ENCODE results near the gene ADCK1.
"Not testable (repeated sequence)": the region's sequence is repeated elsewhere in the genome, so short reads cannot be mapped to it uniquely, and the experiment has no call there.

Gene ADCK1

DNA sequence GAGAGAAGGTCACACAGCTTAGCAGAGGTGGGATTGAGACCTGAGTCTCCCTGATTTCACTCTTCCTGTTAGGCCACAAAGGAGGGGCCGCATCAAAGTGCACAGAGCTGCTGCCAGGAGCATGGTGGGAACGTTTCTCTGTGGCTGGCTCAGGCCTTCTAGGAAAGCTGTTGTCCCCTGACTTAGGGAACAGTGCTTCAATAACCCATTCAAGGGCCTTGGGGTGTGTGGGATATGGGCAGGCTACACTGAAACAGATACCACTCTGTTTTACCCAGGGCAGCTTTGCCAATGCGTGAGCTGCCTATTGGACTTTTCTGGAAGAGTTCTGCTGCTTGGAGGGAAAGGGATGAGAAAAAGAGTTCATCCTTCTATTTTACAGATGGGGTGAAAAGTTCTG lies 110.0 kb downstream of the ADCK1 start:
- peaks cover 0 to 3% of the 10 kb centered on the region in 2 donors for H3K36me3 ChIP-seq (ENCODE audit: control insufficient read depth in 2 of 2, insufficient read depth in 2 of 2, low read length in 2 of 2)

DNA sequence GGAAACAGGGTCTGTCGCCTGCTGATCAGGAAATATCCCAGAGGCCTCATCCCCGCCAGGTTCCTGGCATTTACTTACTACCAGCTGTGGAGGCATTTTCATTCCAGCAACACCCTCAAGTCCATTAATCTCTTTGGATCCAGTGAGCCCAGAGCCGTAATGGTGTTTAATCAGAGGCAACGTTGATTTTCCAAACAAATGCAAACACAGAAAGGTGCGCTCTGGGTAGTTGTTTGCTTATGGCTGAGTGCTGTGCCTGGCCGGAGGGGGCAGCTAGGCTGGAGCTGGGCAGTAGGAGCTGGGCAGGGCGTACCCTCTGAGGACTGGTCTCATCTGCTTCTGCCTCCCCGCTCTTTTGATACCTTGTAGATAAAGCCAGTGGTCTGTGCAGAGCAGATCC lies 110.6 kb downstream of the ADCK1 start:
- Histone ChIP-seq H3K27me3 (ENCODE audit: control insufficient read depth in 2 of 2, insufficient read depth in 2 of 2, low read length in 2 of 2) (no peaks in the 10 kb centered on the region), H3K4me3 (ENCODE audit: low read length in 2 of 2) (no peak overlapping the region), H3K9ac (ENCODE audit: low read depth in 1 of 2, low read length in 2 of 2) (no peak overlapping the region), H3K36me3 (ENCODE audit: control insufficient read depth in 2 of 2, insufficient read depth in 2 of 2, low read length in 2 of 2) (peaks cover 0 to 3% of the 10 kb centered on the region in 2 donors), H3K27ac (ENCODE audit: low read depth in 2 of 2, low read length in 2 of 2) (no peak overlapping the region), H3K9me3 (ENCODE audit: control insufficient read depth in 2 of 2, low read length in 2 of 2) (no peaks in the 10 kb centered on the region), H3K4me1 (ENCODE audit: control insufficient read depth in 2 of 2, insufficient read depth in 2 of 2, low read length in 2 of 2) (no peaks in the 10 kb centered on the region)

More for the DNA sequence above, 110.0 kb downstream of the ADCK1 start:
- no peaks in the 10 kb centered on the region for H3K27me3 ChIP-seq (ENCODE audit: control insufficient read depth in 2 of 2, insufficient read depth in 2 of 2, low read length in 2 of 2)
- no peaks in the 10 kb centered on the region for H3K4me1 ChIP-seq (ENCODE audit: control insufficient read depth in 2 of 2, insufficient read depth in 2 of 2, low read length in 2 of 2)
- no peaks in the 10 kb centered on the region for H3K9me3 ChIP-seq (ENCODE audit: control insufficient read depth in 2 of 2, low read length in 2 of 2)
- no peak overlapping the region for H3K27ac ChIP-seq (ENCODE audit: low read depth in 2 of 2, low read length in 2 of 2)
- H3K4me3 ChIP-seq (ENCODE audit: low read length in 2 of 2): no peak overlapping the region
- H3K9ac ChIP-seq (ENCODE audit: low read depth in 1 of 2, low read length in 2 of 2): no peak overlapping the region

GRCh38 chr14:77911356-77911755 lies 111.4 kb downstream of the ADCK1 start:
- Histone ChIP-seq H3K9ac (ENCODE audit: low read depth in 1 of 2, low read length in 2 of 2) (no peak overlapping the region), H3K36me3 (ENCODE audit: control insufficient read depth in 2 of 2, insufficient read depth in 2 of 2, low read length in 2 of 2) (peaks cover 0 to 3% of the 10 kb centered on the region in 2 donors), H3K4me1 (ENCODE audit: control insufficient read depth in 2 of 2, insufficient read depth in 2 of 2, low read length in 2 of 2) (no peaks in the 10 kb centered on the region), H3K9me3 (ENCODE audit: control insufficient read depth in 2 of 2, low read length in 2 of 2) (no peaks in the 10 kb centered on the region), H3K27me3 (ENCODE audit: control insufficient read depth in 2 of 2, insufficient read depth in 2 of 2, low read length in 2 of 2) (no peaks in the 10 kb centered on the region), H3K27ac (ENCODE audit: low read depth in 2 of 2, low read length in 2 of 2) (no peak overlapping the region), H3K4me3 (ENCODE audit: low read length in 2 of 2) (no peak overlapping the region)

DNA sequence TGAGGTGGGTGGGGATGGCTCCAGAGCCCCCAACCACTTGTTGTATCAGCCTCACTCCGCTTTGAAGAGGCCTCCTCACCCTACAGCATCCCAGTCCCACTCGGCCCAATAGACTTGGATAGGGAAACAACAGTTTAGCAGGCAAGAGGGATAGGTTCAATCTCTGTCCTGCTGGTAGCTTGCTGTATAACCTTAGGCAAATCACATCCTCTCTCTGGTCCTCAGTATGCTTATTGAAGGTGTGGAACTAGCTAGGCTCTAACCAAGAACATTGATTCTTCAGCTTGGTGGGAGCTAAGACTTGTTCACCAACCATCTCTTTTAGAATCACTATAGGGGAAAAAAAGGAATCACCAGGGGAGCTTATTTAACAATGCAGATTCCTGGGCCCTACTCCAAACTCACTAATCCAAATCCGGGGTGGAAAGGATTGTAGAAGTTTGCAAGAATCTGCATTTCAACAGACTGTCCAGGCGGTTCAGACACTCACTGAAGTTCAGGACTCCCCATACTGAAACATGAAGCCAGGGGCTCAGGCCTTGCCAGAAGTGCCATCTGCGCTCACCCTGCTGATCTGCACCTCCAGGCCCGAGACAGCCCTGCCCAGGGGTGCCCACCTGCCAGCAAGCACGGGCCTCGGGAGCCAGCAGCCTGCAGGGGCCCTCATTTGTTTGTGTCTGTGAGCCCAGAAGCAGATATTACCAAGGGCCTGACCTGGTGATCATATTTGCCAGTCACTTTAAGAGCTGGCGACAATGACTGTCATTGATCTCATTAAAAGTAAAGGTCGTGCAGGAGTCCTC lies 113.0 kb downstream of the ADCK1 start:
- no peaks in the 10 kb centered on the region for H3K27me3 ChIP-seq (ENCODE audit: control insufficient read depth in 2 of 2, insufficient read depth in 2 of 2, low read length in 2 of 2)
- H3K36me3 ChIP-seq (ENCODE audit: control insufficient read depth in 2 of 2, insufficient read depth in 2 of 2, low read length in 2 of 2): peaks cover 0 to 3% of the 10 kb centered on the region in 2 donors
- H3K27ac ChIP-seq (ENCODE audit: low read depth in 2 of 2, low read length in 2 of 2): no peak overlapping the region
- no peak overlapping the region for H3K4me3 ChIP-seq (ENCODE audit: low read length in 2 of 2)
- no peak overlapping the region for H3K9ac ChIP-seq (ENCODE audit: low read depth in 1 of 2, low read length in 2 of 2)
- no peaks in the 10 kb centered on the region for H3K4me1 ChIP-seq (ENCODE audit: control insufficient read depth in 2 of 2, insufficient read depth in 2 of 2, low read length in 2 of 2)
- H3K9me3 ChIP-seq (ENCODE audit: control insufficient read depth in 2 of 2, low read length in 2 of 2): no peaks in the 10 kb centered on the region

- H3K4me3 ChIP-seq (ENCODE audit: low read length in 2 of 2): no peak overlapping the region
- no peaks in the 10 kb centered on the region for H3K27me3 ChIP-seq (ENCODE audit: control insufficient read depth in 2 of 2, insufficient read depth in 2 of 2, low read length in 2 of 2)
- no peaks in the 10 kb centered on the region for H3K9me3 ChIP-seq (ENCODE audit: control insufficient read depth in 2 of 2, low read length in 2 of 2)
- no peaks in the 10 kb centered on the region for H3K4me1 ChIP-seq (ENCODE audit: control insufficient read depth in 2 of 2, insufficient read depth in 2 of 2, low read length in 2 of 2)
- H3K9ac ChIP-seq (ENCODE audit: low read depth in 1 of 2, low read length in 2 of 2): no peak overlapping the region
- H3K27ac ChIP-seq (ENCODE audit: low read depth in 2 of 2, low read length in 2 of 2): no peak overlapping the region
- H3K36me3 ChIP-seq (ENCODE audit: control insufficient read depth in 2 of 2, insufficient read depth in 2 of 2, low read length in 2 of 2): peaks cover 0 to 3% of the 10 kb centered on the region in 2 donors
Measured at GRCh38 chr14:77914073-77914721, 114.3 kb downstream of the ADCK1 start.

DNA sequence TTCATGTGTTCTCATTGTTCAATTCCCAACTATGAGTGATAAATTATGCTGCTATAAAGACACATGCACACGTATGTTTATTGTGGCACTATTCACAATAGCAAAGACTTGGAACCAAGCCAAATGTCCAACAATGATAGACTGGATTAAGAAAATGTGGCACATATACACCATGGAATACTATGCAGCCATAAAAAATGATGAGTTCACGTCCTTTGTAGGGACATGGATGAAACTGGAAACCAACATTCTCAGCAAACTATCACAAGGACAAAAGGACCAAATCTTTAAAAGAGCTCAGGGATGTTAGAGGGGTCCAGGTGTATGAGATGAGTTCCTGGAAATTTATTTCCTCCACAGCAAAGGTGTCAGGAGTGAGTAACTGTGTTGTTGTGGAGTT lies 115.5 kb downstream of the ADCK1 start:
- H3K27ac ChIP-seq (ENCODE audit: low read depth in 2 of 2, low read length in 2 of 2); H3K9me3 ChIP-seq (ENCODE audit: control insufficient read depth in 2 of 2, low read length in 2 of 2); H3K36me3 ChIP-seq (ENCODE audit: control insufficient read depth in 2 of 2, insufficient read depth in 2 of 2, low read length in 2 of 2); H3K27me3 ChIP-seq (ENCODE audit: control insufficient read depth in 2 of 2, insufficient read depth in 2 of 2, low read length in 2 of 2); H3K4me1 ChIP-seq (ENCODE audit: control insufficient read depth in 2 of 2, insufficient read depth in 2 of 2, low read length in 2 of 2); H3K9ac ChIP-seq (ENCODE audit: low read depth in 1 of 2, low read length in 2 of 2); H3K4me3 ChIP-seq (ENCODE audit: low read length in 2 of 2): not testable (repeated sequence)

- no peak overlapping the region for H3K4me3 ChIP-seq (ENCODE audit: low read length in 2 of 2)
- H3K9ac ChIP-seq (ENCODE audit: low read depth in 1 of 2, low read length in 2 of 2): no peak overlapping the region
- no peaks in the 10 kb centered on the region for H3K27me3 ChIP-seq (ENCODE audit: control insufficient read depth in 2 of 2, insufficient read depth in 2 of 2, low read length in 2 of 2)
- no peaks in the 10 kb centered on the region for H3K36me3 ChIP-seq (ENCODE audit: control insufficient read depth in 2 of 2, insufficient read depth in 2 of 2, low read length in 2 of 2)
- H3K27ac ChIP-seq (ENCODE audit: low read depth in 2 of 2, low read length in 2 of 2): no peak overlapping the region
- H3K4me1 ChIP-seq (ENCODE audit: control insufficient read depth in 2 of 2, insufficient read depth in 2 of 2, low read length in 2 of 2): no peaks in the 10 kb centered on the region
- no peaks in the 10 kb centered on the region for H3K9me3 ChIP-seq (ENCODE audit: control insufficient read depth in 2 of 2, low read length in 2 of 2)
Measured at GRCh38 chr14:77917491-77918201, 117.7 kb downstream of the ADCK1 start.

DNA sequence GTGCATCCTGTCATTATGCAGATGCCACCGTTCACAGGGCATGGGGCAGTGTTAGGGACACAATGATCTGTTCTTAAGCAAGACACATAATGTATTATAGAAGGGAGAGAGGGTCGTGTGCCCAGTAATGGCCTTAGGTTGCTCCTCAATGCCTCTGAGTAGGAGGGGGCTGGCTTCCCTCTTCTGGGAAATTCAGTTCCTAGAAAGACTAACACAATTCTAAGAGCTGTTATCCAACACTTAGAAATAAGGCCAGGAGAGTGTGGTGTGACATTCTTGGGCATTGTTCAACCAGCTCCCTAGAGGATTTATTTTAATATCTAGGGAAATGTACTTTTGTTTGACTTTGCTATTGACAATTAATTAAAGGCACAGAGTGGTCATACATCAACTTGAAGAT lies 118.5 kb downstream of the ADCK1 start:
- Histone ChIP-seq H3K36me3 (ENCODE audit: control insufficient read depth in 2 of 2, insufficient read depth in 2 of 2, low read length in 2 of 2) (no peaks in the 10 kb centered on the region), H3K9me3 (ENCODE audit: control insufficient read depth in 2 of 2, low read length in 2 of 2) (no peaks in the 10 kb centered on the region), H3K4me3 (ENCODE audit: low read length in 2 of 2) (no peak overlapping the region), H3K9ac (ENCODE audit: low read depth in 1 of 2, low read length in 2 of 2) (no peak overlapping the region), H3K4me1 (ENCODE audit: control insufficient read depth in 2 of 2, insufficient read depth in 2 of 2, low read length in 2 of 2) (no peaks in the 10 kb centered on the region), H3K27ac (ENCODE audit: low read depth in 2 of 2, low read length in 2 of 2) (no peak overlapping the region), H3K27me3 (ENCODE audit: control insufficient read depth in 2 of 2, insufficient read depth in 2 of 2, low read length in 2 of 2) (no peaks in the 10 kb centered on the region)

DNA sequence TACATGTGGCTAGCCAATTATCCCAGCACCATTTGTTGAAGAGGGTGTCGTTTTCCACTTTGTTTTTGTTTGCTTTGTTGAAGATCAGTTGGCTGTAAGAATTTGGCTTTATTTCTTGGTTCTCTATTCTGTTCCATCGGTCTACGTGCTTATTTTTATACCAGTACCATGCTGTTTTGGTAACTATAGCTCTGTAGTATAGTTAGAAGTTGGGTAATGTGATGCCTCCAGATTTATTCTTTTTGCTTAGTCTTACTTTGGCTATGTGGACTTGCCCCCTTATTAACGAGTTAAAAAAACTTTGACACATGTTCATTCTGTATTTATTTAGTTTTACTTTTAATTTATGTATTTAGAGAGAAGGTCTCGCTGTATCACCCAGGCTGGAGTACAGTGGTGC lies 120.4 kb downstream of the ADCK1 start:
- H3K4me1 ChIP-seq (ENCODE audit: control insufficient read depth in 2 of 2, insufficient read depth in 2 of 2, low read length in 2 of 2): no peaks in the 10 kb centered on the region
- no peak overlapping the region for H3K9ac ChIP-seq (ENCODE audit: low read depth in 1 of 2, low read length in 2 of 2)
- no peak overlapping the region for H3K27ac ChIP-seq (ENCODE audit: low read depth in 2 of 2, low read length in 2 of 2)
- H3K9me3 ChIP-seq (ENCODE audit: control insufficient read depth in 2 of 2, low read length in 2 of 2): no peaks in the 10 kb centered on the region
- H3K27me3 ChIP-seq (ENCODE audit: control insufficient read depth in 2 of 2, insufficient read depth in 2 of 2, low read length in 2 of 2): no peaks in the 10 kb centered on the region
- H3K36me3 ChIP-seq (ENCODE audit: control insufficient read depth in 2 of 2, insufficient read depth in 2 of 2, low read length in 2 of 2): no peaks in the 10 kb centered on the region
- no peak overlapping the region for H3K4me3 ChIP-seq (ENCODE audit: low read length in 2 of 2)

DNA sequence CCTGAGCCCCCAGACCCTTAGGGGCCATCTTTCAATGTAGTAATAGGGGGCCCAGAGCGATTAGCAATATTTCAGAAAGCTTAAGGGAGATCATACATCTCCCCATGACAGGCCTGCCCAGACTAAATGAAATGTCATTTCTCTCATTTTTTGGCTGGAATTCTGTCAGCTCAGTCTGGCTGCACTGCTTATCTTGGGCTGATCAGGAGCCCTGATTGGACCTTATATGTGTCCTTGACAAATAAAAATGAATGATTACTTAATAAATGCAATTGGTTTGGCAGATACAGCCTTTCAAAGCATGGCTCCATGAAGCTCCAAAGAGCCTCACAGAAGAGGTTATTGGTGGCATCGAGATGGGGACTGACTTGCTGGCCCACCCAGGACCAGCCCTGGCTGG lies 121.9 kb downstream of the ADCK1 start:
- Histone ChIP-seq H3K4me3 (ENCODE audit: low read length in 2 of 2) (no peak overlapping the region), H3K9ac (ENCODE audit: low read depth in 1 of 2, low read length in 2 of 2) (no peak overlapping the region), H3K27ac (ENCODE audit: low read depth in 2 of 2, low read length in 2 of 2) (no peak overlapping the region), H3K27me3 (ENCODE audit: control insufficient read depth in 2 of 2, insufficient read depth in 2 of 2, low read length in 2 of 2) (no peaks in the 10 kb centered on the region), H3K36me3 (ENCODE audit: control insufficient read depth in 2 of 2, insufficient read depth in 2 of 2, low read length in 2 of 2) (no peaks in the 10 kb centered on the region), H3K4me1 (ENCODE audit: control insufficient read depth in 2 of 2, insufficient read depth in 2 of 2, low read length in 2 of 2) (no peaks in the 10 kb centered on the region), H3K9me3 (ENCODE audit: control insufficient read depth in 2 of 2, low read length in 2 of 2) (no peaks in the 10 kb centered on the region)
